Spleen (tissue), 11 donors: ENCODE measurements around the gene PEPD. TPM values are rescaled to one million over a fixed set of nuclear protein-coding genes. Genes with fewer than 3 reads are reported as not detected.

Experiments
- DNase-seq: peaks from one replicate; pipeline ENCODE4 v3.0.0-alpha.2; 2020
- H3K27ac ChIP-seq, 8 donors: fragments of 200-600 bp; sonication (generic) in 7 of 8; 1 replicate in 4 of 8; 2 replicates in 4 of 8; pipeline versions ENCODE4 v1.5.0 to v1.8.0; 2016 to 2021; ENCODE audit warnings: inconsistent platforms in 4 of 8, mild to moderate bottlenecking in 4 of 8, moderate library complexity in 1 of 8
- H3K27me3 ChIP-seq, 7 donors: fragments of 200-600 bp; sonication (generic) in 6 of 7; replicated peaks in 1 of 7; 1 replicate in 4 of 7; 2 replicates in 3 of 7; pipeline versions ENCODE4 v1.5.0 to v1.8.0; 2016 to 2021; ENCODE audit warnings: inconsistent platforms in 3 of 7, mild to moderate bottlenecking in 1 of 7
- H3K36me3 ChIP-seq, 6 donors: fragments of 200-600 bp; sonication (generic) in 5 of 6; 1 replicate in 4 of 6; 2 replicates in 2 of 6; pipeline versions ENCODE4 v1.5.0 to v1.8.0; 2016 to 2021; ENCODE audit warnings: inconsistent platforms in 2 of 6
- H3K4me1 ChIP-seq, 6 donors: fragments of 200-600 bp; sonication (generic) in 5 of 6; 1 replicate in 3 of 6; 2 replicates in 3 of 6; pipeline versions ENCODE4 v1.5.0 to v1.8.0; 2016 to 2021; ENCODE audit warnings: inconsistent platforms in 3 of 6
- H3K4me3 ChIP-seq, 8 donors: fragments of 200-600 bp; sonication (generic) in 7 of 8; 1 replicate in 4 of 8; 2 replicates in 4 of 8; pipeline versions ENCODE4 v1.5.0 to v1.8.0; 2016 to 2021; ENCODE audit warnings: inconsistent platforms in 4 of 8, mild to moderate bottlenecking in 4 of 8, moderate library complexity in 2 of 8
- H3K9me3 ChIP-seq, 8 donors: fragments of 200-600 bp; sonication (generic) in 7 of 8; 1 replicate in 4 of 8; 2 replicates in 4 of 8; pipeline versions ENCODE4 v1.5.0 to v1.8.0; 2016 to 2021; ENCODE audit warnings: inconsistent platforms in 4 of 8
- CTCF ChIP-seq, 11 experiments: fragments of 200-600 bp in 7 of 11; fragments of 450-650 bp in 4 of 11; sonication (generic) in 4 of 11; IDR thresholded peaks in 8 of 11; conservative IDR thresholded peaks in 3 of 11; 1 replicate in 7 of 11; 2 replicates in 4 of 11; pipeline versions ENCODE4 v1.4.0 to v1.8.0; 2016 to 2021; ENCODE audit warnings: antibody characterized with exemption in 11 of 11, inconsistent platforms in 4 of 11, mild to moderate bottlenecking in 1 of 11
- POLR2A ChIP-seq, 3 donors: fragments of 450-650 bp; IDR thresholded peaks; one replicate each; pipeline ENCODE4 v1.5.1; 2017; ENCODE audit warnings: antibody characterized with exemption in 3 of 3, mild to moderate bottlenecking in 1 of 3
- POLR2AphosphoS5 ChIP-seq, 3 donors: sonication (generic); formaldehyde crosslinking; IDR thresholded peaks; one replicate each; pipeline ENCODE4 v1.5.1; 2017; ENCODE audit warnings: antibody characterized with exemption in 3 of 3
- WGBS, 5 donors: extraction: QIAGEN DNeasy Blood & Tissue Kit in 3 of 5; methylation state at CpG; one replicate each; pipeline versions ENCODE4 v1.1.5 to v1.1.7; 2013 to 2018; 5-methylcytosine and 5-hydroxymethylcytosine counted together
- intact Hi-C: fragments of 100-400 bp; cut with DNase I; formaldehyde crosslinking; loops from one replicate; pipeline ENCODE4 v1.15.0; 2023; ENCODE audit warnings: low total_unique reads
- polyA plus RNA-seq, 3 donors: library from polyadenylated mRNA; stranded (reverse); fragments of 200-250 nt; gene quantifications; one replicate each; pipeline ENCODE4 v1.2.1, GENCODE V29; 2013
- total RNA-seq, 7 donors: library from RNA; depleted of rRNA in 3 of 7; stranded (reverse); fragments of >200 nt in 3 of 7; fragmentation: NEBNext Ultra II Directional in 4 of 7; extraction: Animal tissue kit (Norgen Biotek cat#: 25700) in 4 of 7; gene quantifications; one replicate each; pipeline versions ENCODE4 v1.1.0 to v1.2.1, GENCODE V29; 2016 to 2021
- donor health status: healthy with polysubstance abuse.
- donor health status: DM: no; HTN: no; CAD: no; lungs with moderate emphysema.
- donor health status: DM: no; HTN: no; CAD: no.
- donor health status: Bipolar disorder and iron deficiency.
- donor health status: healthy.
- donor health status: DM: no; HTN: no; CAD: no.
- donor health status: DM: yes; HTN: yes; CAD: no.

Gene PEPD
- total and polyA plus RNA-seq, 10 donors, result 38.4 to 98.3 (median 69.8) TPM

- TF ChIP-seq POLR2AphosphoS5 (IDR thresholded peaks at IDR 0.05), result no peak
- no peak for TF ChIP-seq POLR2A (IDR thresholded peaks at IDR 0.05)
- TF ChIP-seq CTCF (IDR thresholded peaks at IDR 0.05 in 8 of 11, conservative IDR thresholded peaks at IDR 0.05 in 3 of 11), result no peak
- peaks cover 13 to 51% (median 40%) of the 10 kb centered on the region in 6 donors for H3K4me1 ChIP-seq
- intact Hi-C loops, result no loop called here
- no peaks in the 10 kb centered on the region for H3K27me3 ChIP-seq
- no peaks in the 10 kb centered on the region for H3K9me3 ChIP-seq
- no peak overlapping the region for H3K4me3 ChIP-seq
- H3K36me3 ChIP-seq, result peaks cover 0 to 23% (median 0%) of the 10 kb centered on the region in 6 donors
- 91 to 93% (median 91%) methylated on average over 19 of the region's 19 CpGs for WGBS, 5 donors
- H3K27ac ChIP-seq, result no peak overlapping the region
- peak; percentile 64 for DNase-seq
These were observed 123.1 kb downstream of the PEPD start for GRCh38 chr19:33398361-33399060.

- H3K4me3 ChIP-seq, result no peak overlapping the region
- peak overlapping the region in 3 of 8 donors; percentile 43 to 75 (median 46) for H3K27ac ChIP-seq
- H3K4me1 ChIP-seq, result peaks cover 13 to 59% (median 46%) of the 10 kb centered on the region in 6 donors
- H3K9me3 ChIP-seq, result no peaks in the 10 kb centered on the region
- peak in 1 of 3 donors; percentile 14 for TF ChIP-seq POLR2AphosphoS5 (IDR thresholded peaks at IDR 0.05)
- TF ChIP-seq POLR2A (IDR thresholded peaks at IDR 0.05), result no peak
- TF ChIP-seq CTCF (IDR thresholded peaks at IDR 0.05 in 8 of 11, conservative IDR thresholded peaks at IDR 0.05 in 3 of 11), result no peak
- H3K27me3 ChIP-seq, result no peaks in the 10 kb centered on the region
- peaks cover 0 to 20% (median 0%) of the 10 kb centered on the region in 6 donors for H3K36me3 ChIP-seq
- 71 to 87% (median 77%) methylated on average over 8 to 15 of the region's 15 CpGs for WGBS, 5 donors
- intact Hi-C loops, result no loop called here
- DNase-seq, result peak; percentile 74
These were observed 123.8 kb downstream of the PEPD start for GRCh38 chr19:33397536-33398360.

- H3K27ac ChIP-seq, result peak overlapping the region in 3 of 8 donors; percentile 43 to 75 (median 46)
- TF ChIP-seq POLR2AphosphoS5 (IDR thresholded peaks at IDR 0.05), result peak; percentile 43 to 68 (median 50)
- TF ChIP-seq CTCF (IDR thresholded peaks at IDR 0.05 in 8 of 11, conservative IDR thresholded peaks at IDR 0.05 in 3 of 11), result no peak
- no peak for TF ChIP-seq POLR2A (IDR thresholded peaks at IDR 0.05)
- intact Hi-C loops, result no loop called here
- H3K9me3 ChIP-seq, result no peaks in the 10 kb centered on the region
- 69 to 81% (median 75%) methylated on average over 23 to 30 of the region's 30 CpGs for WGBS, 5 donors
- peaks cover 13 to 67% (median 50%) of the 10 kb centered on the region in 6 donors for H3K4me1 ChIP-seq
- peaks cover 0 to 20% (median 0%) of the 10 kb centered on the region in 6 donors for H3K36me3 ChIP-seq
- H3K27me3 ChIP-seq, result no peaks in the 10 kb centered on the region
- H3K4me3 ChIP-seq, result no peak overlapping the region
- DNase-seq, result peak; percentile 75
These were observed 124.7 kb downstream of the PEPD start for GRCh38 chr19:33396701-33397535.
